GM13977 (cell line): ENCODE results near the gene IFI6.
A peak's percentile ranks its signal among the peaks of the same experiment; 100 is the strongest.
"Not testable (repeated sequence)": the region's sequence is repeated elsewhere in the genome, so short reads cannot be mapped to it uniquely, and the experiment has no call there.

Experiments
- DNase-seq: peaks from one replicate; pipeline ENCODE4 v3.0.0; 2012; ENCODE audit warnings: low spot score
- in situ Hi-C: fragments of 300-500 bp; cut with MboI; formaldehyde crosslinking; loops from one replicate; pipeline ENCODE4 v1.12.0; 2022; ENCODE audit warnings: low sequenced_read_pairs, low pct_unique_long_range_greater_than_20kb, mixed read lengths, inconsistent platforms; ENCODE audit not compliant: unreplicated experiment
- TF ChIP-seq, protein P1 (sequence below): IDR thresholded peaks from 2 replicates; pipeline ENCODE4 v1.5.1; 2012; ENCODE audit warnings: mild to moderate bottlenecking, control low read depth; ENCODE audit not compliant: insufficient read depth; ENCODE audit errors: extremely low read depth, missing control alignments

Gene IFI6

DNA sequence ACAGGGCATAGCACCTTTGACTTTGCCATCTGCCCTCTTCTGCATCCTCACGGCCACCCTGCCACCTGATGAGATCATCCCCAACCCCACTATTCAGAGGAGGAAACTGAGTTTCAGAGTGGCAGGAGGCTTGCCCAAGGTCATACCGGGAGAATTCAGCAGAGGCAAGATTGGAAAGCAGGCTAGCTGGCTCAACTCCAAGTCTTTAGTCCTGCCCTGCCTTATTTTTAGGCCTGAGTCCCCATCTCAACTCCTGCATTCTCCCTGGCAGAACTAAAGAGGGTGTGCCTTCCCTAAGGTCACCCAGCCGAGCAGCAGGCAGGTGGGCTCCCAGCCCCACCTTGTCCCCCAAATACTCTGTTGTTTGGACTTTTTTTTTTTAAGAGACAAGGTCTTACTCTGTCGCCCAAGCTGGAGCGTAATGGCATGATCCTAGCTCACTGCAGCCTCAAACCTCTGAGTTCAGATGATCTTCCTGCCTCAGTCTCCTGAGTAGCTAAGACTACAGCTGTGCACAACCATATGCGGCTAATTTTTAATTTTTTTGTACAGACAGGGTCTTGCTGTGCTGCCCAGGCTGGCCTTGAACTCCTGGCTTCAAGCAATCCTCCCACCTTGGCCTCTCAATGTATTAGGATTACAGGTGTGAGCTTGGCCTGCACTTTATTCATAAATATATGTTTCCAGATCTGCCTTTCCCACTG, 23.2 kb downstream of the IFI6 start:
- TF ChIP-seq, protein P1, sequence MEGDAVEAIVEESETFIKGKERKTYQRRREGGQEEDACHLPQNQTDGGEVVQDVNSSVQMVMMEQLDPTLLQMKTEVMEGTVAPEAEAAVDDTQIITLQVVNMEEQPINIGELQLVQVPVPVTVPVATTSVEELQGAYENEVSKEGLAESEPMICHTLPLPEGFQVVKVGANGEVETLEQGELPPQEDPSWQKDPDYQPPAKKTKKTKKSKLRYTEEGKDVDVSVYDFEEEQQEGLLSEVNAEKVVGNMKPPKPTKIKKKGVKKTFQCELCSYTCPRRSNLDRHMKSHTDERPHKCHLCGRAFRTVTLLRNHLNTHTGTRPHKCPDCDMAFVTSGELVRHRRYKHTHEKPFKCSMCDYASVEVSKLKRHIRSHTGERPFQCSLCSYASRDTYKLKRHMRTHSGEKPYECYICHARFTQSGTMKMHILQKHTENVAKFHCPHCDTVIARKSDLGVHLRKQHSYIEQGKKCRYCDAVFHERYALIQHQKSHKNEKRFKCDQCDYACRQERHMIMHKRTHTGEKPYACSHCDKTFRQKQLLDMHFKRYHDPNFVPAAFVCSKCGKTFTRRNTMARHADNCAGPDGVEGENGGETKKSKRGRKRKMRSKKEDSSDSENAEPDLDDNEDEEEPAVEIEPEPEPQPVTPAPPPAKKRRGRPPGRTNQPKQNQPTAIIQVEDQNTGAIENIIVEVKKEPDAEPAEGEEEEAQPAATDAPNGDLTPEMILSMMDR: no peak
- in situ Hi-C loops: no loop called here
- no peak for DNase-seq

DNA sequence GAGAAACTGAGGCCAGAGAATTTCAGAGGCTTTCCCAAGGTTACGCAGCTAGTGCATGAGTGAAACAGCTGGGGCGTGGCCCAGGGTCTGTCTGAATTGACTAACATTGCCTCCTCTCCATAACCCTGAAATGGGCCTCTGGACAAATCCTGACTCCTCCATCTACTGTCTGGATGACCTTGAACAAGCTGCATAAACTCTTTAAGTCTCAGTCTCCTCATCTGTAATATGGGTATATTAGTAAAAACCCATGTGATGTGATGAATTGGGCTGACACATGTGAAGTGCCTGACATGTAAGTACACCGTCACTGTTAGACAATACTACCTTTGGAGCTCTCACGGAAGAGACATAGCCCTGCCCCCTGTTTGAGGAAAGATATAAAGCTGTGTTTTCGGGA, 24.7 kb downstream of the IFI6 start:
- in situ Hi-C loops: no loop called here
- TF ChIP-seq, protein P1: no peak
- no peak for DNase-seq

DNA sequence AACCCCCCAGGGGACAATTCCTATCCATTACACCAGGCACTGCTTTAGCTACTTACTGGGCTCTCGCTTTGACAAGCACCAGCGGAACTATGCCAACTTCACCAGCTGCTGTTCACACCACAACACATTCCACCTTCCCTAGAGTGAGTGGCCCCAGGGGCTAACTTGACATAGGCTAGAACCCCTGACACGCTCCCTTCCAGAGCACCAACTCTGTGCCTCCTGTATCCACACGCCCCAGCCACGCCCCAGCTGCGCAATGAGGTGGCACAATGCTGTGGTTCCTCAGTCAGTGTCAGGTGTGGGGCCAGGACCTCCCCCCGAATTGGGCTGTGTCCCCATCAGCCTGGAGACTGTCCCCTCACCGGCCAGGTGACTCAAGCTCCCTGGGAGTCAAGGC, 25.3 kb downstream of the IFI6 start:
- no peak for DNase-seq
- in situ Hi-C loops: no loop called here
- TF ChIP-seq, protein P1: no peak

DNA sequence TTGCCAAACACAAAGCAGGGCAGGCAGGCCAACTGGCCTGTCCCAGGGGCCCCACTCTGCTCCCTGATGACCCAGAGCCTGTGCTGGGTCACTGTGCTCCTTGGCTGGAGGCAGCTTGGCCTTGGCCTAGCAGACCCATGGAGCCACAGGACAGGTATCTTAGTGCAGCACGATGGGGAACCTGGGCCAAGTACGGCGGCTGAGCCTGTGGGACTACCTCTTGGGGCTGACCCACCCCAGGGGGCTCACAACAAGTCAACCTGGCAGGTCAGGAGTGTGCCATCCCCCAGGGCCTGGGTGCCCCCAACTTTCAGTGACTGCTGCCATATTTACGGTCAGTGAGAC, 26.9 kb downstream of the IFI6 start:
- in situ Hi-C loops: no loop called here
- no peak for DNase-seq

DNA sequence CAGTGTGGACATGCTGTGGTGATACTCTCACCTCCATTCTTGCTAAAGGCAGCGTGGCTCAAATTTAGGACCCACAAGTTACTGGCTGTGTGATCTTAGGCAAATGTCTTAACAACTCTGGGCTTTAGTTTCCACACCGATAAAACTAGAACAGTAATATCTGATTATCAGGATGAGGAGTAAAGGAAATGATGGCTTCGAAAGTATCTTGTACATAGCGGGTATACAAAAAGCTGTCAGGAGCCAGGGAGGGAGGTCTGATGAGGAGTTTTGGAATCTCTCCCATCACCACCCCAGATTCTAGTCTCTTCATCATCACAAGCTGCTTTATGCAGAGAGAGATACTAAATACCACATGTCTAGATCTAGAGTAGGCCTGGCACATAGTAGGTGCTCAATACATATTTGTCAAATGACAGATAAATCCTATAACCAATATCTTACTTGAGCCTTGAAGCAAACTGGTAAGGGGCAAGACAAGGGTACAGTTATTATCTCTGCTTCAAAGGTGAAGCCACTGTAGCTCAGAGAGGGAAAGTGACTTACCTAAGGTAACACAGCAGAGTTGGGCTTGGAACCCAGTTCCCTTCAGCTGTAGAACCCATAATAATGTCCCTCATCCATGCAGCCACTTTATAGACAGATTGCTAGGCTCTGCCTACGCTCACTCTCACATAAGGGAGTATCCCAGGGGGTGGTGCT, 27.5 kb downstream of the IFI6 start:
- no peak for DNase-seq
- in situ Hi-C loops: no loop called here
- TF ChIP-seq, protein P1: no peak

More for the DNA sequence above, 26.9 kb downstream of the IFI6 start:
- TF ChIP-seq, protein P1: no peak

DNA sequence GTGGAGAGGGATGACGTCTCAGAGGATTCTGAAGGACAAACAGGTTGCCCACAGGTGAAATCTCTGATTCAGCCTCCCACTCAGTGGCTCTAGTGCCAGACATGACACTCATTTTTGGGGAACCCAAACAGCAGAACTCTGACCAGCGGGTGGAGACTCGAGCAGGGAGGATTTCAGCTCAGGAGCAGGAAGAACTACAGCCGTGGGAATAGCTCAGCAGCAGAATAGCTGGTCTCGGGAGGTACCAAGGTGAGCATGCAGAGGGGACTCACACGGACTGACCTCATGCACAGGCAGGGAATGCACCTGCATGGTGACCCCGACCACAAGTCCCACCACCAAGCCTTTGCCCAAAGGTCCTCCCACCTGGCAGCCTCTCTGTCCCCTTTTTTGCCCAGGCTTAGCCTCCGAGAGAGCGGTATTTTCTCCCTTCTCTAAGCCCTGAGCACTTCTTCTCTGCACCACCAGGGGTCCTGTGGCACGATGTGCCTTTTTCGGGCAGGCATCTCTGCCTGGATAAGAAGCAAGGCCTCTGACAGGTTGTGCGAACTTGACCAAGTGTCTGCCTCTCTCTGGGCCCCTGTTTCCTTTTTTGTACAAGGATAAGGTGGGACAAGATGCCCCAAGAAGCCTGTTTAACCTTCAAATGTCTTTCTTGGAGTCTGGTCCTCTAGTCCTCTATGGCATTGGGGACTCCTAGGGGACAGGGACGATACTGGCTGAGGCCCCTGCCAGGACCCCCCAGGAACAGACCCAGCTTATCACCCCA, 28.2 kb downstream of the IFI6 start:
- in situ Hi-C loops: no loop called here
- peak; percentile 74 for DNase-seq
- TF ChIP-seq, protein P1: peak; percentile 83

DNA sequence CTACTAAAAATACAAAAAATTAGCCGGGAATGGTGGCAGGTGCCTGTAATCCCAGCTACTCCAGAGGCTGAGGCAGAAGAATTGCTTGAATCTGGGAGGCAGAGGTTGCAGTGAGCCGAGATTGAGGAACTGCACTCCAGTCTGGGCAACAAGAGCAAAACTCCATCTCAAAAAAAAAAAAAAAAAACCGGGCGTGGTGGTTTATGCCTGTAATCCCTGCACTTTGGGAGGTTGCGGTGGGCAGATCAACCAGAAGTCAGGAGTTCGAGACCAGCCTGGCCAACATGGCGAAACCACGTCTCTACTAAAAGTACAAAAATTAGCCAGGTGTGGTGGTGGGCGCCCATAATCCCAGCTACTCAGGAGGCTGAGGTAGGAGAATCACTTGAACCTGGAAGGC, 31.5 kb downstream of the IFI6 start:
- DNase-seq, in situ Hi-C loops: not testable (repeated sequence)
